ENCODE measurements around the gene CDYL2. TPM values are rescaled to one million over a fixed set of nuclear protein-coding genes. Genes with fewer than 3 reads are reported as not detected.
"Not testable (repeated sequence)": the region's sequence is repeated elsewhere in the genome, so short reads cannot be mapped to it uniquely, and the experiment has no call there.

CDYL2 gene
- total and polyA plus RNA-seq, 5 donors = 0.77 to 5.1 (median 3.4) TPM

GRCh38 chr16:80836202-80836601 lies 31.8 kb upstream of the CDYL2 start:
- Histone ChIP-seq H3K27ac (ENCODE audit: low read length) (no peak overlapping the region), H3K4me3 (ENCODE audit: low read length) (no peak overlapping the region), H3K4me1 (ENCODE audit: control insufficient read depth, insufficient read depth, low read length) (no peaks in the 10 kb centered on the region), H3K9me3 (ENCODE audit: control insufficient read depth, low read length) (no peaks in the 10 kb centered on the region), H3K27me3 (ENCODE audit: control insufficient read depth, insufficient read depth) (no peaks in the 10 kb centered on the region)
- no peak for DNase-seq
- ATAC-seq = no peak
- intact Hi-C loops (cut with DNase I) = no loop called here
- 81% methylated on average over 5 of the region's 5 CpGs for WGBS

GRCh38 chr16:80831039-80831438 lies 26.6 kb upstream of the CDYL2 start:
- Histone ChIP-seq H3K4me1 (ENCODE audit: control insufficient read depth, insufficient read depth, low read length) (no peaks in the 10 kb centered on the region), H3K4me3 (ENCODE audit: low read length) (no peak overlapping the region), H3K27me3 (ENCODE audit: control insufficient read depth, insufficient read depth) (no peaks in the 10 kb centered on the region), H3K27ac (ENCODE audit: low read length) (no peak overlapping the region), H3K9me3 (ENCODE audit: control insufficient read depth, low read length) (no peaks in the 10 kb centered on the region)
- intact Hi-C loops (cut with DNase I) = no loop called here
- 81% methylated on average over 1 of the region's 1 CpG for WGBS
- DNase-seq = no peak
- no peak for ATAC-seq

- H3K9me3 ChIP-seq (ENCODE audit: control insufficient read depth, low read length) = no peaks in the 10 kb centered on the region
- WGBS = 63% methylated on average over 4 of the region's 4 CpGs
- no peaks in the 10 kb centered on the region for H3K27me3 ChIP-seq (ENCODE audit: control insufficient read depth, insufficient read depth)
- ATAC-seq = no peak
- H3K4me3 ChIP-seq (ENCODE audit: low read length) = no peak overlapping the region
- no peaks in the 10 kb centered on the region for H3K4me1 ChIP-seq (ENCODE audit: control insufficient read depth, insufficient read depth, low read length)
- no peak for DNase-seq
- intact Hi-C loops (cut with DNase I) = no loop called here
- no peak overlapping the region for H3K27ac ChIP-seq (ENCODE audit: low read length)
Measured at GRCh38 chr16:80828495-80828894, 24.1 kb upstream of the CDYL2 start.

- Histone ChIP-seq H3K4me1 (ENCODE audit: control insufficient read depth, insufficient read depth, low read length) (no peaks in the 10 kb centered on the region), H3K4me3 (ENCODE audit: low read length) (no peak overlapping the region), H3K27me3 (ENCODE audit: control insufficient read depth, insufficient read depth) (no peaks in the 10 kb centered on the region), H3K9me3 (ENCODE audit: control insufficient read depth, low read length) (no peaks in the 10 kb centered on the region), H3K27ac (ENCODE audit: low read length) (no peak overlapping the region)
- intact Hi-C loops (cut with DNase I) = no loop called here
- WGBS = 11% methylated on average over 1 of the region's 1 CpG
- DNase-seq (no peak), ATAC-seq (no peak)
Measured at GRCh38 chr16:80827007-80827406, 22.6 kb upstream of the CDYL2 start.

GRCh38 chr16:80825365-80825758 lies 21.0 kb upstream of the CDYL2 start:
- no peaks in the 10 kb centered on the region for H3K27me3 ChIP-seq (ENCODE audit: control insufficient read depth, insufficient read depth)
- no peak for ATAC-seq
- no peak overlapping the region for H3K27ac ChIP-seq (ENCODE audit: low read length)
- DNase-seq = no peak
- no peak overlapping the region for H3K4me3 ChIP-seq (ENCODE audit: low read length)
- H3K9me3 ChIP-seq (ENCODE audit: control insufficient read depth, low read length) = no peaks in the 10 kb centered on the region
- intact Hi-C loops (cut with DNase I) = no loop called here
- H3K4me1 ChIP-seq (ENCODE audit: control insufficient read depth, insufficient read depth, low read length) = no peaks in the 10 kb centered on the region
- WGBS = 94% methylated on average over 1 of the region's 1 CpG

GRCh38 chr16:80824623-80825364 lies 20.4 kb upstream of the CDYL2 start:
- H3K27me3 ChIP-seq (ENCODE audit: control insufficient read depth, insufficient read depth) = no peaks in the 10 kb centered on the region
- WGBS = 26% methylated on average over 5 of the region's 5 CpGs
- DNase-seq = no peak
- no peaks in the 10 kb centered on the region for H3K4me1 ChIP-seq (ENCODE audit: control insufficient read depth, insufficient read depth, low read length)
- no peak overlapping the region for H3K4me3 ChIP-seq (ENCODE audit: low read length)
- no peak overlapping the region for H3K27ac ChIP-seq (ENCODE audit: low read length)
- ATAC-seq = no peak
- H3K9me3 ChIP-seq (ENCODE audit: control insufficient read depth, low read length) = no peaks in the 10 kb centered on the region
- intact Hi-C loops (cut with DNase I) = no loop called here

- no peaks in the 10 kb centered on the region for H3K9me3 ChIP-seq (ENCODE audit: control insufficient read depth, low read length)
- H3K27me3 ChIP-seq (ENCODE audit: control insufficient read depth, insufficient read depth) = no peaks in the 10 kb centered on the region
- WGBS = 88% methylated on average over 2 of the region's 2 CpGs
- no peaks in the 10 kb centered on the region for H3K4me1 ChIP-seq (ENCODE audit: control insufficient read depth, insufficient read depth, low read length)
- DNase-seq (no peak), ATAC-seq (no peak)
- H3K27ac ChIP-seq (ENCODE audit: low read length) = no peak overlapping the region
- intact Hi-C loops (cut with DNase I) = no loop called here
- no peak overlapping the region for H3K4me3 ChIP-seq (ENCODE audit: low read length)
Measured at GRCh38 chr16:80819988-80820387, 15.6 kb upstream of the CDYL2 start.

- WGBS = 72% methylated on average over 7 of the region's 7 CpGs
Measured at GRCh38 chr16:80816356-80816755, 12.0 kb upstream of the CDYL2 start.

GRCh38 chr16:80815278-80815677 lies 10.9 kb upstream of the CDYL2 start:
- ATAC-seq; DNase-seq; H3K27me3 ChIP-seq (ENCODE audit: control insufficient read depth, insufficient read depth); H3K4me3 ChIP-seq (ENCODE audit: low read length); H3K4me1 ChIP-seq (ENCODE audit: control insufficient read depth, insufficient read depth, low read length); H3K27ac ChIP-seq (ENCODE audit: low read length); intact Hi-C loops (cut with DNase I); H3K9me3 ChIP-seq (ENCODE audit: control insufficient read depth, low read length): not testable (repeated sequence)
- WGBS = 97% methylated on average over 2 of the region's 2 CpGs

More at GRCh38 chr16:80816356-80816755, 12.0 kb upstream of the CDYL2 start:
- DNase-seq (no peak), ATAC-seq (no peak)
- Histone ChIP-seq H3K27ac (ENCODE audit: low read length) (no peak overlapping the region), H3K4me1 (ENCODE audit: control insufficient read depth, insufficient read depth, low read length) (no peaks in the 10 kb centered on the region), H3K9me3 (ENCODE audit: control insufficient read depth, low read length) (no peaks in the 10 kb centered on the region), H3K27me3 (ENCODE audit: control insufficient read depth, insufficient read depth) (no peaks in the 10 kb centered on the region), H3K4me3 (ENCODE audit: low read length) (no peak overlapping the region)
- intact Hi-C loops (cut with DNase I) = no loop called here

- no peaks in the 10 kb centered on the region for H3K9me3 ChIP-seq (ENCODE audit: control insufficient read depth, low read length)
- intact Hi-C loops (cut with DNase I) = no loop called here
- H3K27me3 ChIP-seq (ENCODE audit: control insufficient read depth, insufficient read depth) = no peaks in the 10 kb centered on the region
- H3K27ac ChIP-seq (ENCODE audit: low read length) = no peak overlapping the region
- no peaks in the 10 kb centered on the region for H3K4me1 ChIP-seq (ENCODE audit: control insufficient read depth, insufficient read depth, low read length)
- no peak overlapping the region for H3K4me3 ChIP-seq (ENCODE audit: low read length)
- no peak for ATAC-seq
- DNase-seq = no peak
Measured at GRCh38 chr16:80812593-80812992, 8.2 kb upstream of the CDYL2 start.

GRCh38 chr16:80809366-80809765 lies 5.0 kb upstream of the CDYL2 start:
- Histone ChIP-seq H3K27me3 (ENCODE audit: control insufficient read depth, insufficient read depth) (no peaks in the 10 kb centered on the region), H3K4me3 (ENCODE audit: low read length) (no peak overlapping the region), H3K9me3 (ENCODE audit: control insufficient read depth, low read length) (no peaks in the 10 kb centered on the region), H3K4me1 (ENCODE audit: control insufficient read depth, insufficient read depth, low read length) (no peaks in the 10 kb centered on the region), H3K27ac (ENCODE audit: low read length) (no peak overlapping the region)
- intact Hi-C loops (cut with DNase I) = no loop called here
- DNase-seq (no peak), ATAC-seq (no peak)
- WGBS = 80% methylated on average over 2 of the region's 2 CpGs

GRCh38 chr16:80807906-80808305 lies 3.5 kb upstream of the CDYL2 start:
- H3K4me3 ChIP-seq (ENCODE audit: low read length) = no peak overlapping the region
- H3K9me3 ChIP-seq (ENCODE audit: control insufficient read depth, low read length) = no peaks in the 10 kb centered on the region
- ATAC-seq (no peak), DNase-seq (no peak)
- no peak overlapping the region for H3K27ac ChIP-seq (ENCODE audit: low read length)
- no peaks in the 10 kb centered on the region for H3K4me1 ChIP-seq (ENCODE audit: control insufficient read depth, insufficient read depth, low read length)
- intact Hi-C loops (cut with DNase I) = no loop called here
- WGBS = 90% methylated on average over 3 of the region's 3 CpGs
- no peaks in the 10 kb centered on the region for H3K27me3 ChIP-seq (ENCODE audit: control insufficient read depth, insufficient read depth)
